GM11168 (cell line): ENCODE measurements around the gene ZNF497.
"Not testable (repeated sequence)": the region's sequence is repeated elsewhere in the genome, so short reads cannot be mapped to it uniquely, and the experiment has no call there.

ENCODE experiments used
- in situ Hi-C: fragments of 300-500 bp; cut with MboI; formaldehyde crosslinking; loops from one replicate; pipeline ENCODE4 v1.12.0; 2022; ENCODE audit warnings: low sequenced_read_pairs; ENCODE audit not compliant: unreplicated experiment

Gene ZNF497

GRCh38 chr19:58362272-58362994, at the start of gene ZNF497:
TSS of gene ZNF497 (minus strand) at chr19:58362751. CDS start at chr19:58357635, 5,116 bp downstream.
- in situ Hi-C loops = no loop called here

- in situ Hi-C loops = no loop called here
Observed at GRCh38 chr19:58409010-58409790, 46.6 kb upstream of the ZNF497 start.

GRCh38 chr19:58408152-58409009, 45.8 kb upstream of the ZNF497 start, which contains the start of gene ZNF584:
TSS of gene ZNF584 (plus strand) at chr19:58408649. CDS start at chr19:58409148, 499 bp downstream.
- in situ Hi-C loops = no loop called here

DNA sequence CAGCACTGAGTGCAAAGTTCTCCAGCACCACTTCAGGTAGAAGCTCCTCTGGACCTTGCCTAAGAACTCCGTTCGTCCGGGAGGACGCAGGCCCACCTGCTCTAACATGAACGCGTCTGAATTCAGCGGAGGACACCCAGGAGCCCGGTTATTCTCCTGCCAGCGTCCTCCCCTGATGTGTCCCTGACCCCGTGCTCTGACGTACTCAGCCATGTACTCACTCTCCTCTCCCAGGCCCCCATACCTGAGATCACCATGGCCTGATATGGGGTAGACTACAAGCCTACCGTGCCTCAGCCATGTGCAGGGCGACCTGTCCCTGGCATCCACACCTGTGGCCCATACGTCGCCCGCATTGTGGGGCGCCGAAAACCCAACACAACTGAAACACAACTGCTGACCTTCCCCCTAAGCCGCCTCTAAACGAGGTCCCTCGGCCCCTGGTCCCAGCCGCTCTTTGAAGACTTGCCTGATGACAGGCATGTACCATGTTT, 45.2 kb upstream of the ZNF497 start:
- in situ Hi-C loops = no loop called here

DNA sequence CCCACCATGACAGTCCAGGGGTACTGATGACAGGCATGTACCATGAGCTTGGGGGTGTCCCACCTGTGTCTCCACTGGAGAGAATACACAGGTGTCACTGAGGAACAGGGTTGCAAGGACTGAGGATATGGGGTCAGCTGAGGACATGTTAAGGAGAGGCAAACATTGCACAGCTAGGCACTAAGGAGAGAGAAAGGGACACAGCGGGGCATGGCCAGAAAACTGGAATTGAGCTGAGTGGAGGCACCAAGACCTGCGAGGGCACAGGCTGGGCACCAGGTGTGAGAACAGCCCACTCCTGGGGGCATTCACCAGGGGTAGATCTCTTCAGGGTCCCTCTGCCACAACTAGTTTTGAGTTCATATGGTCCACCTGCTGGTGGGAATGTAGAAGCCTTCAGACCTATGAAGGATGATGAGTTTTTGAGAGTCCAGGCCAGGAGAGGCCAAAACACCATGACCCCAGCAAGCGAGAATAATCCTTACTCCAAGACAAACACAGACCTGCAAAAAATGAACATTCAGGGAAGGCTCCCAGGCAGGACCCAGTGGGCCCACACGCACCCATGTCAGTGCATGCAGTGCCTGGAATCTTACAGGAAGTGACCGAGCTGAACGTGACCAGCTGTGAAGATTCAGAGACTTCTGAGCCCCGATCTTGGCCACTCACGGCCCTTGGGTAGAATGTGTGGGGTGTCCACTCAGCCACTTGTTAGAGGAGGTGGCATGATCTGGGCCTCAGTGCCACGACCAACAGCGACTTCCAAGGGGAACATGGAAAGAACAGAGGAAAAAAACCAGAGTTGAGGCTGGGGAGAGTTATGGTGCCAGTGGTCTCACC, 44.5 kb upstream of the ZNF497 start:
- in situ Hi-C loops = no loop called here

DNA sequence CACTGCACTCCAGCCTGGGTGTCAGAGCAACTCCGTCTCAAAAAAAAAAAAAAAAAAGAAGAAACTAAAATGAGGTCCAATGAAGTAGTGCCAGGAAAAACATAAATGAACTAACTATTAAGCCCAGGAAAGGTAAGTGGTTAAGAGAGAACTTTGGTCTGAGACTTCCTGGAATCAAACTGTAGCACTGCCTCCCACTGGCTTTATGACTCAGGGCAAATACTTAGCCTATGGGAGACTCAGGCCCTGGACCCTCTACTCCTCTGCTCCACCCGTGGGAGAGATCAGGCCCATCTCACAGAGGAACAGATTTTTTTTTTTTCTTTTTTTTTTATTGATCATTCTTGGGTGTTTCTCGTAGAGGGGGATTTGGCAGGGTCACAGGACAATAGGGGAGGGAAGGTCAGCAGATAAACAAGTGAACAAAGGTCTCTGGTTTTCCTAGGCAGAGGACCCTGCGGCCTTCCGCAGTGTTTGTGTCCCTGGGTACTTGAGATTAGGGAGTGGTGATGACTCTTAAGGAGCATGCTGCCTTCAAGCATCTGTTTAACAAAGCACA, 41.4 kb upstream of the ZNF497 start:
- in situ Hi-C loops = not testable (repeated sequence)

- in situ Hi-C loops = no loop called here
Observed at GRCh38 chr19:58401840-58402421, 39.4 kb upstream of the ZNF497 start.

GRCh38 chr19:58400916-58401839, 38.6 kb upstream of the ZNF497 start:
- in situ Hi-C loops = no loop called here

DNA sequence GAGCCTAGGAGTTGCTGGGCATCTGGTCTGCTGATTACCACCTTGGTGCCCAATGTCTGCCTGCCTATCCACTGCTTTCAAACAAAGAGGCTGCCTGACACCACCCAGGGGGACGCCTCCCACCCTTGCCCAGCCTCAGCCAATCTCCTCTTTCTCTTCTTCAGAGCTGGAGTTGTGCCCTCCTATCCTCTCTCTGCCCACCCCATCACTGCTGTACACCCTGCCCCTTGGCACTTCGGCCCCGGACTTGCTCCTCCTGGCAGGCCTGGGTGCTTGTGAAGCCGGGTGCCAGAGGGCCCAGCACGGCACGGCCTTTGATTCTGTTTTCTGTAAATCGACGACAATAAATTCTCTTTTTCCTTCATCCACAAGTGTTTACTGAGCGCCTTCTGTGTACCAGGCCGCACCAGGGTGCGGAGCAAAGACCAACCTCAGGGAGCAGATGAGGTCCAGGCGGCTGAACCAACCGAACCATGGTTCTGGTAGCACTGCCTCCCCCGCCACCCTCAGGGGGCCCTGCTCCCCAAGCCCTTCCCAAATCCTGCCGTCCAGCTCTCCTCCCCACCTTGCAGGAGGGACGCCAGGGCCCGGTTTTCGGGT, 37.9 kb upstream of the ZNF497 start:
- in situ Hi-C loops = no loop called here

DNA sequence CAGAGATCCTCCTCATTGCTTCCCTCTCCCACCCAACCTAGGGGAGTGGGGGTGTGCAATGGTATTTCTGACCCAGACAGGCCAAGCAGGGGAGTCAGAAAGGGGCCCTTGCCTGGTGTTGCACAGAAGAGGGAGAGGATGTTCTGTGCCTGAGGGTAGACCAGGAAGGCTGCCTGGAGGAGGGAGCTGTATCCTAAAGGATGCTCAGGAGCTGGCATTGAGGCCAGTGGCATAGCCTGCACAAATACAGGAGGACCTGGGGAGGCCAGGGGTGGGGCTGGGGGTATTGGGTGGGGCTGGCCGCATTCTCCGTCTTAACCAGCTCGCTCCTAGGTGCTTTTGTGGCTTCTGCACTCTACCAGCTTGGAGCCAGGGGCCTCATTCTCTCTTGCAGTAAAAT, 37.4 kb upstream of the ZNF497 start:
- in situ Hi-C loops = no loop called here

DNA sequence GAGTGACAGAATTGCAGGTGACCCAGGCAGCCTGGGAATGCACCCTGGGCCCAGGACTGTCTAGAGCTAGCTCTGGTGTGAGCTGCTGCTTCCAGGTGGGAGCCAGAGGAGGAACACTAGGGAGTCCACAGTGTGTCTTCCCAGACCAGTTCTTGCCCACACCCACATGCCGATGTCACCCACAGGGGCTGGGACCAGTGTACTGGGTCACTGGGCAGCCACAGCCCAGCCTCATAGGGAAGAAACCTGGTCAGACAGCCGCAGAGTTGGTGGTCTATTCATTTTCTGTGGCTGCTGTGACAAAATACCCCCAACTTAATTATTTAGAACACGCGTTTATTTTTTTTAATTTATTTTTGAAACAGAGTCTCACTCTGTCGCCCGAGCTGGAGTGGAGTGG, 36.0 kb upstream of the ZNF497 start:
- in situ Hi-C loops = no loop called here

- in situ Hi-C loops = no loop called here
Observed at GRCh38 chr19:58398087-58398486, 35.5 kb upstream of the ZNF497 start.

DNA sequence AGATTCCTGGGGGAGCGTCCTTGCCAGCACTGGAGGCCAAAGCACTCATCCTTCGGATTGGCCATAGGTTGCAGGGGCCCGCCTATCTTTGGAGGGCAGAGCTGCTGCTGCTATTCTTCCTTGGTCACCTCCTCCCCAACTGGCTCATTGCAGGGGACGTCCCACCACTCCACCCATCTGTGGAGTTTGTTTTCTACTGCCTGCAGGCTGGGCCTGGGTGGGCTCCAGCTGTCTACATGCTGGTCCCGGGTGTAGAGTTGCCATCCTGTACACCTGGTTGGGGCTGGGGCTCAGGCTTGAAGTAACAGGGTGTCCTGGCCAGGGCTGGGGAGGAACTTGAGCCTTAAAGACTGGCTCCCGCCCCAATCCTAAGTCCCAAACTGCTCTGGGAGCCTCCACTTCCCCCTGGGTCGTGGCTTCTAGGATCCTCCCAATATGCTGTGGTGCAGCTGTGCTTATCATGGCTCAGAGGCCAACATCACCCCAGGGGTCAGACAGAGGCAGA, 35.0 kb upstream of the ZNF497 start:
- in situ Hi-C loops = no loop called here

GRCh38 chr19:58396691-58397532, 34.4 kb upstream of the ZNF497 start:
- in situ Hi-C loops = no loop called here

DNA sequence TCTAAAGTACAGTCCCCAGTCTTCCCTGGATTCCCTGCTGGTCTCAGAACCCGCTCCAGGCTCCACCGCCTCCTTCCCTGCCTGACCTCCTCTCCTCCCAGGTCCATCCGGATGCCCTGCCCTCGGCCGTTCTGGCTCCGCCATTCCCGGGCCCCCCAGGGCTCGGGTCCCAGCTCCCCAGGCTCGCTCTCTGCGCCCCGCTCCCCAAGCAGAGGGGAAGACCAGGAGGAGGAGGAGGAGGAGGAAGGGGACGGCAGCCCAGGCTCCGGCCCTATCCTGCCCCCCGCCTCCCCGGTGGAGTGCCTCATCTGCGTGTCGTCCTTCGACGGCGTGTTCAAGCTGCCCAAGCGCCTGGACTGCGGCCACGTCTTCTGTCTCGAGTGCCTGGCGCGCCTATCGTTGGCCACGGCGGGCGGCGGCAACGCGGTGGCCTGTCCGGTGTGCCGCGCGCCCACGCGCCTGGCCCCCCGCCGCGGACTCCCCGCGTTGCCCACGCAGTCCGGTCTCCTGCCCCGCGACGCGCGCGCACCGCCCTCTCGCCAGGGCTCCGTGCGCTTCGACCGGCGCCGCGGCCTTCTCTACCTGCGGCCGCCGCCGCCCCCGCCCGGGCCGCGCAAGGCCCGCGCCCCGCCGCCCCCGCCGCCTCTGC, 33.6 kb upstream of the ZNF497 start:
- in situ Hi-C loops = no loop called here
